SU-DHL-6 (cell line): ENCODE measurements around the gene WDR93.

Experiments used
- EZH2phosphoT487 ChIP-seq: fragments of 200-600 bp; sonication (generic), shearing (Covaris generic); conservative IDR thresholded peaks from 2 replicates; pipeline ENCODE4 v1.6.1; 2018; ENCODE audit warnings: mild to moderate bottlenecking, antibody characterized with exemption, low read length, moderate library complexity, mixed read lengths
- TF ChIP-seq, protein P1 (sequence below): fragments of 200-600 bp; sonication (generic); IDR thresholded peaks from one replicate; pipeline ENCODE4 v1.5.1; 2017; ENCODE audit warnings: antibody characterized with exemption, mild to moderate bottlenecking, low read length, moderate library complexity; ENCODE audit not compliant: insufficient read depth, poor library complexity, severe bottlenecking

DNA sequence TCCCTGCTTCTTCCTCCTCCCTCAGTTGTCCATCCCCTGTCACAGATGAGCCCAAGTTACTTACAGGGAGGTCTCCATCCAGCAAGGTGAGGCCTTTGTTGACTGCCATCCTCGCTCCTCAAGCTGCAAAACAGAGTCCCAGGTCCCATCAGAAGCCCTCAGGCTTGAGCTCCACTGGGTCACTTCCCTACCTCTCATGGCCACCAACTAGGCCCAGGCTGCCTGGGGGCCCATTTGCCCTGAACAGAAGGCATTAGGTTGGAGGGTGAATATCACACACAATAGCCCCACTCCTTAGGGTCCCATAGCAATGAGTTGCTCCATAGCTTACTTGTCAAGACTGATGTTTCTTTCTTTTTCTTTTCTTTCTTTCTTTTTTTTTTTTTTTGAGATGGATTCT lies 13.2 kb upstream of the WDR93 start:
- TF ChIP-seq, protein P1, sequence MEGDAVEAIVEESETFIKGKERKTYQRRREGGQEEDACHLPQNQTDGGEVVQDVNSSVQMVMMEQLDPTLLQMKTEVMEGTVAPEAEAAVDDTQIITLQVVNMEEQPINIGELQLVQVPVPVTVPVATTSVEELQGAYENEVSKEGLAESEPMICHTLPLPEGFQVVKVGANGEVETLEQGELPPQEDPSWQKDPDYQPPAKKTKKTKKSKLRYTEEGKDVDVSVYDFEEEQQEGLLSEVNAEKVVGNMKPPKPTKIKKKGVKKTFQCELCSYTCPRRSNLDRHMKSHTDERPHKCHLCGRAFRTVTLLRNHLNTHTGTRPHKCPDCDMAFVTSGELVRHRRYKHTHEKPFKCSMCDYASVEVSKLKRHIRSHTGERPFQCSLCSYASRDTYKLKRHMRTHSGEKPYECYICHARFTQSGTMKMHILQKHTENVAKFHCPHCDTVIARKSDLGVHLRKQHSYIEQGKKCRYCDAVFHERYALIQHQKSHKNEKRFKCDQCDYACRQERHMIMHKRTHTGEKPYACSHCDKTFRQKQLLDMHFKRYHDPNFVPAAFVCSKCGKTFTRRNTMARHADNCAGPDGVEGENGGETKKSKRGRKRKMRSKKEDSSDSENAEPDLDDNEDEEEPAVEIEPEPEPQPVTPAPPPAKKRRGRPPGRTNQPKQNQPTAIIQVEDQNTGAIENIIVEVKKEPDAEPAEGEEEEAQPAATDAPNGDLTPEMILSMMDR: no peak
- TF ChIP-seq EZH2phosphoT487: no peak
